ENCODE measurements around the gene XPC.
"Not testable (repeated sequence)": the region's sequence is repeated elsewhere in the genome, so short reads cannot be mapped to it uniquely, and the experiment has no call there.

The XPC gene

GRCh38 chr3:14178247-14179113 lies at the start of gene XPC, which contains the start of gene LSM3:
Gene XPC, minus strand, starts transcription at chr3:14178601. Its CDS starts 33 bp downstream, at chr3:14178568.
Gene LSM3, plus strand, starts transcription at chr3:14178817. Its CDS starts 44 bp downstream, at chr3:14178861.
- peak; percentile 94 to 95 for DNase-seq (ENCODE audit: low read depth in 2 of 2)

- no peak for DNase-seq (ENCODE audit: low read depth in 2 of 2)
Measured at GRCh38 chr3:14227856-14228255, 49.5 kb upstream of the XPC start.

- DNase-seq (ENCODE audit: low read depth in 2 of 2): not testable (repeated sequence)
Measured at GRCh38 chr3:14226351-14226750, 48.0 kb upstream of the XPC start.

- DNase-seq (ENCODE audit: low read depth in 2 of 2): no peak
Measured at GRCh38 chr3:14225421-14225820, 47.0 kb upstream of the XPC start.

- no peak for DNase-seq (ENCODE audit: low read depth in 2 of 2)
Measured at GRCh38 chr3:14224895-14225294, 46.5 kb upstream of the XPC start.

GRCh38 chr3:14223595-14223994 lies 45.2 kb upstream of the XPC start:
- no peak for DNase-seq (ENCODE audit: low read depth in 2 of 2)

- DNase-seq (ENCODE audit: low read depth in 2 of 2): no peak
Measured at GRCh38 chr3:14222900-14223594, 44.6 kb upstream of the XPC start.

GRCh38 chr3:14222457-14222856 lies 44.1 kb upstream of the XPC start:
- no peak for DNase-seq (ENCODE audit: low read depth in 2 of 2)

GRCh38 chr3:14221902-14222301 lies 43.5 kb upstream of the XPC start:
- DNase-seq (ENCODE audit: low read depth in 2 of 2): no peak

- no peak for DNase-seq (ENCODE audit: low read depth in 2 of 2)
Measured at GRCh38 chr3:14220933-14221332, 42.5 kb upstream of the XPC start.

GRCh38 chr3:14218355-14218754 lies 40.0 kb upstream of the XPC start:
- DNase-seq (ENCODE audit: low read depth in 2 of 2): no peak

GRCh38 chr3:14216257-14217048 lies 38.1 kb upstream of the XPC start:
- DNase-seq (ENCODE audit: low read depth in 2 of 2): peak; percentile 13 to 19

- no peak for DNase-seq (ENCODE audit: low read depth in 2 of 2)
Measured at GRCh38 chr3:14214764-14215163, 36.4 kb upstream of the XPC start.

- DNase-seq (ENCODE audit: low read depth in 2 of 2): no peak
Measured at GRCh38 chr3:14213066-14213774, 34.8 kb upstream of the XPC start.

GRCh38 chr3:14212032-14212431 lies 33.6 kb upstream of the XPC start:
- no peak for DNase-seq (ENCODE audit: low read depth in 2 of 2)

GRCh38 chr3:14211621-14212020 lies 33.2 kb upstream of the XPC start:
- DNase-seq (ENCODE audit: low read depth in 2 of 2): no peak

GRCh38 chr3:14210843-14211594 lies 32.6 kb upstream of the XPC start:
- no peak for DNase-seq (ENCODE audit: low read depth in 2 of 2)

- DNase-seq (ENCODE audit: low read depth in 2 of 2): no peak
Measured at GRCh38 chr3:14210290-14210688, 31.9 kb upstream of the XPC start.

- DNase-seq (ENCODE audit: low read depth in 2 of 2): no peak
Measured at GRCh38 chr3:14209581-14210289, 31.3 kb upstream of the XPC start.

- DNase-seq (ENCODE audit: low read depth in 2 of 2): no peak
Measured at GRCh38 chr3:14208977-14209394, 30.6 kb upstream of the XPC start.
